Central memory CD4-positive, alpha-beta T cell (primary cell): ENCODE measurements around the gene MYO1B.

Experiments used
- DNase-seq: peaks from one replicate; pipeline ENCODE4 v3.0.0; 2022

MYO1B gene

DNA sequence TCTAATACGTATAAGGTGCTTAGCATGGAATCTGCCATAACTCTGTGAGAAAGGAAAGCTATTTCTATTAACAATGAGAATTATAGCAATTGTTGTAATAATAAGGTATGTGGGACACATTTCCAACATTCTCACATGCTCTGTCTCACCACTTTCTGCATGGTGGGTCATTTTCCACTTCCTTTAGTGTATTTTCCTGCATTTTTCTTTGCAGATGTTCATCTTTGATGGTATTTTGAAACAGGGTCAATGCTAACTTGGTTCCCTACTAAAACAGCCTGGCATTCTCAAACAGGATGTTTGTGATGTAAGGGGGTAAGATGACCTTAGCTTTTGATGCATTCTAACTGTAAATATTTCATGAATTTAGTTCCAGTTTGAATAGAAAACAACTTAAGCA lies 54.7 kb downstream of the MYO1B start:
- no peak for DNase-seq

GRCh38 chr2:191301971-191302370 lies 56.8 kb downstream of the MYO1B start:
- no peak for DNase-seq

DNA sequence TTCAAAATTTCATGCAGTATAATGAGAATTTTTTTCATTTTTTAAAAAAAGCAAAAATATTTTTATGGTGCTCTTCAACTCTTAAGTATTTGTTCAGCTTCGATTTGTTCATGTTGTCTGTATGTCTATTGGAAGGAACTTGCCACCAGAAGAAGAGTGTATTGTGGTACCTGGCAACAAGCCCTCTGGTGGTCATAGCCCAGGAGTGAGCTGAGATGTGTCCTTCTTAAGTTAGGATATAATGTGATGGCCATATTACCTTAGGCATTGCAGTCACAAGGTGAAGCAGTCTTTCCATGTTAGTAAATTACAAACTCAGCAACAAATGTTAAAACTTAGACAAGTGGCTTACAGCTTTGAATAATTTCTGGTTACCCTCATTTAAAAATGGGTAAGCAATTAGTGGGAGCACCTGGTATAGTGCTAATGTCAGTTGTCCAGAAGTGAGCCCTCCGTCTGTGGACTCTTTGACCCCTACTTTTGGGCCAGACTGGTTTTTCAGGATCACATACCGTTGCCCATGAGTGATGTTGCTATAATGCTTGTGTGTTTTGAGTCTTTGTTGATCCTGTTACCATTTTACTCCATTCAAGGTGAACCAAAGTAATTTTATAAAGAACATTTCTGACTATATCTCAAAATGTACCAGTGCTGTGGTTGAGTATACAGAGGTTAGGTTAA lies 57.4 kb downstream of the MYO1B start:
- no peak for DNase-seq

DNA sequence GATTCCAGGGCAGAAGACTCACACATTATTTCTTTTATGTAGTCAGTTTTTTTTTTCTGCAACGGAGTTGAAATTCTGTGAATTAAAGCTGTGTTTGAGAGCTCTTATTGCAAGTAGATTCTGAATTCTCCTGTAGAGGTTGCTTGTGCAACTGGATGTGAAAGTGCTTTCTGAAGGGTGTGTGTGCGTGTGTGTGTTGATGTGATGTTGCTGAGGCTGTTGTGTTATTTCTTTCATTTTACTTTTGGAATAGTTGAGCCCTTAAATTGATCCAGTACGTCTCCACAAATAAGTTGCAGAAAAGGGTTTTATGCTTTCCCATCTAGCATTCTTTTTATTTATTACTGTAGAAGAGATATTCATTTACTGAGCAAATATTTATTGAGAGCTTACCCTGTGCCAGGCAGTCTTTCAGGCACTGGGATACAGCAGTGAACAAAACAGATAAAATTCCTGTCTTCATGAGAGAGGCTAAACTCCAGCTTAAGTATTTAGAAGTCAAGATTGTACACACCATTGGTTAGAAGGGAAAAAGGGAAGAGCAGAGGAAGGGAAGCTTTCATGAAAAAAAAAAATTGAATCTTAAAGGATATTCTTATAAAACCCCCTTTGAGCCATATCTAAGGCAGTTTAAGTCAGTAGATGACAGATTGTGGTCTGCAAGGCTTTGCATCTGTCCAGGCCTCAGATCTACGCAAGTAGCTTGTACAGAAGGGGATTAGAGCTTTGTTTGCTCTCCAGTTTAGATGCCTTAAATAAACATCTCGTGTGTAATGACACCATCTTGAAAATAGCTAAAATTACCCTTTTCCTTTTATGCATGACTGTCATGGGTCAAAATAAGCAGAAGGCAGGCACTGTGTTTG lies 58.2 kb downstream of the MYO1B start:
- no peak for DNase-seq

- DNase-seq = no peak
Measured at GRCh38 chr2:191304939-191305875, 60.0 kb downstream of the MYO1B start.

GRCh38 chr2:191308026-191308425 lies 62.8 kb downstream of the MYO1B start:
- DNase-seq = no peak

DNA sequence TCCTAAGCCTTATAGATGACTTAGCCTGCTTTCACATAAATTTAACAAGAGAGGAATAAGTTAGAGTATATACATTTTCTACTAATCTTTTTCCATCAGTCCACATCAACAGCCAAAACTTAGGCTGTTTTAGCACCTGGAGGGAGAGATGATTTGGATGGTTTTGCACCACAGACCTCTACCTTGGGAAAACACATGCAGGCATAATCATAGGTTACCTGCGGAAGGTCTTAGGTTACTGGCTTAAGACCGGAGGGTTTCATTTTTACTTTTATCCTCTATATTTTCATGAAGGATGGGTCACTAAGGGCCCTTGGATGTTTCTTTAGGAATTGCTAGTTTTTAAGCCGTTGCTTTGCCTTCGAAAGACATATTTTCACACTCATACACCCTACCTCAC lies 66.0 kb downstream of the MYO1B start:
- no peak for DNase-seq

GRCh38 chr2:191311627-191312026 lies 66.4 kb downstream of the MYO1B start:
- DNase-seq = no peak

DNA sequence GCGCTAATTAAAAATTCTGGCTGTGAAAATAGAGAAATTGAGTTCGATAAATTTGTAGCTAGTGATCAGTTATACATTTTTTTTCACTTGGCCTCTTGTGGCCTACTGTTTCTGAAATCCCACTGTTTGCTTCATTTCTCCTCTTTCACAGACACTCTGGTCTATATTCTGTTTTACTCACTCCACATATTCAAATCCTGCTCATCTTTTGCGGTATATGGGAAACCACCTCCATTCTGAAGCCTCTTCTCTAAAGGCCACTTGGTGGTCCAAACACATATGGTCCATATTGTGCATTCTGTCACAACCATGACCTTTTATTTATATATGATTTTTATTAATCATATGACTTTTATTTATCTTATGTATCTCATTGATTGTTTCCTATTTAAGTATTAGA lies 67.0 kb downstream of the MYO1B start:
- no peak for DNase-seq

- DNase-seq = no peak
Measured at GRCh38 chr2:191312662-191313061, 67.5 kb downstream of the MYO1B start.

- DNase-seq = no peak
Measured at GRCh38 chr2:191314697-191315364, 69.6 kb downstream of the MYO1B start.

DNA sequence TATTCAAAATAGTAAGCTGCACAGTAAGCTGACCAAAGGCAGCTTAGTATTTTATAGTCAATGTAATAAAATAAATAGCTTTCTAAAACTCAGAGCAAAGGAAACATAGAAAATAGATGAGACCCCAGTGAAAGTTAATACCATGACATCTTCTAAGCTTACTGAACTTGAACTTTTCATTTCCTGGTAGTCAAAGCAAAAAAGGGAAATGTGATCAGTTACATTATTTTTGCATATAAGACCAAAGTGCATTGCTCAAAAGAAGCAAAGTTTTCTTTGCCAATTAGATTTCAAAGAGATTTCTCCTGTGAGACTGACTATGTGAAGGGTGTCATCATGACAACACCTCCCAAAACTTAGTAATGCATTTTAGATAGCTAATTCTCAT lies 70.2 kb downstream of the MYO1B start:
- no peak for DNase-seq

GRCh38 chr2:191316246-191316994 lies 71.2 kb downstream of the MYO1B start:
- no peak for DNase-seq

DNA sequence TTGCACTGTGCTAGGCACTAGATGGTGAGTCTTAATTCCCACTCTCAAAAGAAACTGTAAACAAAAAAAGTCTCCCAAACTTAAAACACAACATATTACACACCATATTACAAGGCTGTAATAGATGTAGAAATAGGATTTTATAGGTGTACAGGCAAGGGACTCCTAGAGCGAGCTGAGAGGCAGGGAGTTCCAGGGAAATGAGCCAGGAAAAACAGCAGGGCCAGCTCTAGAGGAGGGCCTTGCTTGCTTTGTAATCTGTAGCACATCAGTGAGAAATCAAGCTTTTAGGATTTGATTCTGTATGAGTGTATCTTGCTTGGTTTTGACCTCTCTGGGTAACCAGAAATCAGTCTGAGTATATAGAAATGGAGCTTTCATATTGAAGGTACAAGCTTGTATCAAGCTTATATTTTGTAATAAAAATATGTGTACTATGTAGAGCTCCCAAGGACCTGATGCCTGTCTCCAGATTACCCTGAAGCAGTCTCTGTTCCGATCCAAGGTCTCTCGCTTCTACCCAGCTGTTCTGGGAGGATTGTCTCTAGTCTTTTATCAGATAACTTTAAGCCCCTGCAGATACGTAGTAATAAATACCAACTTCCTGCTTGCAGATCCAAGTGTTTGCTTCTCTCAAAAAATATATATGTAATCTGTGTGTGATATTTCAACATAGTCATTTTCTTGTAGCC lies 73.0 kb downstream of the MYO1B start:
- DNase-seq = no peak

DNA sequence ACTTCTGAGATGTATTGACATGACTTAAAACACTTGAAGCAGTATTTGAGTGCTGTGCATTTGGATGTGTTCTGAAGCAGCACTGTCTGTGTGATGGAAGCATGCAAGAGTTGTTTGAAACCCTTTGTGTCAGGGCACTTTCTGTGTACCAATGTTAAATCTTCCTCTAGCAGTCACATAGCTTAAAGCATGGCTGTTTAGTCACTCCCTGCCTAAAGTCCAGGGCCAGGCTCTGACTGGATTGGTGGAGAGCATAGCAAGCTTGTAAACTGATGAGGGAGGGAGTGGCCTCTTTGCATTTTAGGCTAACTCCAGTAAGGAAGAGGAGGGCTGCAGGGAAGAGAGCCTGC lies 73.5 kb downstream of the MYO1B start:
- DNase-seq = no peak

- no peak for DNase-seq
Measured at GRCh38 chr2:191319186-191319585, 74.0 kb downstream of the MYO1B start.

GRCh38 chr2:191320881-191321280 lies 75.7 kb downstream of the MYO1B start:
- no peak for DNase-seq

DNA sequence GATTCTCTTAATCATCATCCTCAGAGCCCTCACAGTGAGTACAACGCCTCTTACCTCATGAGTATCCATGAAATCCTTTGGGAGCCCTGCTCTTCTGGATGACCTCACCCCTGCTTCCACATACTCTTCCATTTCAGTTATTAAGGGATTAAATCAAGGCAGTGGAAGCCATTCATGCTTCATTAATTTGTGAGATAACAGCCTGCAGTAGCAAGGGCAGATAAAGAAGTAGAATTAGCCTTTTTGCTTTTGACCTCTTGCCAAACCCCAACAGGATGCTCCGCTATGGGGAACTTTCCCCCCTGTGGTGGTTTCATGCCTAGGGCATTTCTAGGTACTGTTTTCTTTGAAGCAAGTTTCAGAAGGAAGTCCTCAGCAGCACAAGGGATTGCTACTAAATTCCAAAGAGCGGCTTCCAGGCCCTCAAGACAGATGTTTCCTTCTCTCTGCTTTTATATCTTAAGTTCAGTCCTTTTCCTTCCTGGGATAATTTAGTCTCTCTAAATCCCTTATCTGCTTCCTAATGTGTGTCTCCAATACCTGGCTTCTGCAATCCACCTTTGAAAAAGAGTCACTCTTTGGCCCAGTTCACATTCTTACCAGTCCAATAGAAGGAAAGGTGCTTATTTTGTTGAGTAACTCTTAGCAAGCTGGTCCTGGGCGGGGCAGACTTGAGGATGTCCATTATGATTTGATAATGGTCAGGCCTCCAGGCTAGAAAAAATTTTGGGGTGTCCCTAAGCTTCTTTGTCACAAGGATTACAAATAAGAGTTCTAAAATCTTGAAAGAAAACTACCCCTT lies 76.9 kb downstream of the MYO1B start:
- peak; percentile 15 for DNase-seq

DNA sequence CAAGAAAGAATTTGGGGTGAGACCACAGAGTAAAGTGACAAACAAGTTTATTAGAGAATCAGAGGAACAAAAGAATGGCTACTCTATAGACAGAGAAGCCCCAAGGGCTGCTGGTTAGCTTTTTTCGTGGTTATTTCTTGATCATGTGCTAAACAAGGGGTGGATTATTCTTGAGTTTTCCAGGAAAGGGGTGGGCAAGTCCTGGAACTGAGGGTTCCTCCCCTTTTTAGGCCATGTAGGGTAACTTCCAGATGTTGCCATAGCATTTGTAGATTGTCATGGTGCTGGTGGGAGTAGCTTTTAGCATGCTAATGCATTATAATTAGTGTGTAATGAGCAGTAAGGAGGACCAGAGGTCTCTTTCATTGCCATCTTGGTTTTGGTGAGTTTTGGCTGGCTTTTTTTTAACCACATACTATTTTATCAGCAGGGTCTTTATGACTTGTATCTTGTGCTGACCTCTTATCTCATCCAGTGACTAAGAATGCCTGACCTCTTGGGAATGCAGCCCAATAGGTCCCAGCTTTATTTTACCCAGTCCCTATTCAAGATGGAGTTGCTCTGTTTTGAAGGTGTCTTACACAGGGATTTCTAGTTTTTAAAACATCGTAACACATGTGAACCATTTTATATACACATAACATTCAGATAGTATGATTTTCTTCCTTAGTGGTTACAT lies 77.8 kb downstream of the MYO1B start:
- no peak for DNase-seq
